Caco-2 (cell line): ENCODE data around the gene BACE2. TPM values are rescaled to one million over a fixed set of nuclear protein-coding genes. Genes with fewer than 3 reads are reported as not detected.

ENCODE experiments used
- BruUV-seq: library from RNA; stranded (reverse); fragments of 400-500 nt; replicated peaks from 2 replicates; lab custom pipeline; 2021; lab: Mats Ljungman, UMichigan
- CTCF ChIA-PET: fragments of 300-600 bp; sonication (Branson Sonifier 250); formaldehyde crosslinking; loops from one replicate; lab custom pipeline; 2022; ENCODE audit warnings: antibody characterized with exemption; lab: Charles Lee
- POLR2A ChIA-PET: fragments of 300-600 bp; sonication (Branson Sonifier 250); formaldehyde crosslinking; loops from one replicate; lab custom pipeline; 2022; ENCODE audit warnings: antibody characterized with exemption; lab: Charles Lee
- DNase-seq, 2 experiments: peaks; one replicate each; pipeline versions ENCODE4 v3.0.0 to v3.0.0-alpha.2; 2020 to 2022
- H3K27me3 ChIP-seq: replicated peaks from 2 replicates; pipeline ENCODE4 v1.6.0; 2011; ENCODE audit warnings: low read length; ENCODE audit not compliant: control insufficient read depth, insufficient read depth
- H3K36me3 ChIP-seq: 2 replicates; pipeline ENCODE4 v1.5.1; 2011; ENCODE audit warnings: low read length; ENCODE audit not compliant: control insufficient read depth, insufficient read depth
- H3K4me1 ChIP-seq: fragments of 250-450 bp; sonication (Bioruptor Pico); 2 replicates; pipeline ENCODE4 v1.5.1; 2020; ENCODE audit warnings: mild to moderate bottlenecking
- H3K4me3 ChIP-seq: 2 replicates; pipeline ENCODE4 v1.5.1; 2011; ENCODE audit warnings: low read depth, mild to moderate bottlenecking, control low read depth, low read length
- H3K9me3 ChIP-seq: fragments of 250-450 bp; sonication (Bioruptor Pico); 2 replicates; pipeline ENCODE4 v1.5.1; 2020; ENCODE audit warnings: mild to moderate bottlenecking, moderate library complexity
- H3K27ac Mint-ChIP-seq: one replicate; pipeline ENCODE4 v1.8.0; 2022; ENCODE audit warnings: mixed read lengths; ENCODE audit not compliant: unreplicated experiment
- H3K27me3 Mint-ChIP-seq: one replicate; pipeline ENCODE4 v1.8.0; 2022; ENCODE audit warnings: mixed read lengths; ENCODE audit not compliant: insufficient read depth, unreplicated experiment
- H3K36me3 Mint-ChIP-seq: one replicate; pipeline ENCODE4 v1.8.0; 2022; ENCODE audit warnings: mild to moderate bottlenecking, mixed read lengths; ENCODE audit not compliant: insufficient read depth, unreplicated experiment
- H3K4me1 Mint-ChIP-seq: one replicate; pipeline ENCODE4 v1.8.0; 2022; ENCODE audit warnings: low read depth, mixed read lengths; ENCODE audit not compliant: unreplicated experiment
- H3K4me3 Mint-ChIP-seq: one replicate; pipeline ENCODE4 v1.8.0; 2022; ENCODE audit warnings: mild to moderate bottlenecking, moderate library complexity, mixed read lengths; ENCODE audit not compliant: unreplicated experiment
- H3K9me3 Mint-ChIP-seq: one replicate; pipeline ENCODE4 v1.8.0; 2022; ENCODE audit warnings: mixed read lengths; ENCODE audit not compliant: unreplicated experiment
- CTCF ChIP-seq, 2 experiments: fragments of 200-600 bp in 1 of 2; IDR thresholded peaks; 1 replicate in 1 of 2; 2 replicates in 1 of 2; pipeline versions ENCODE4 v1.5.1 to v1.8.0; 2011 to 2022; ENCODE audit warnings: antibody characterized with exemption in 1 of 2, control low read depth in 1 of 2, inconsistent platforms in 1 of 2, low read depth in 1 of 2, low read length in 1 of 2, mild to moderate bottlenecking in 1 of 2, moderate library complexity in 1 of 2; ENCODE audit not compliant: insufficient read depth in 1 of 2, severe bottlenecking in 1 of 2, unreplicated experiment in 1 of 2
- intact Hi-C: fragments of 100-400 bp; cut with micrococcal nuclease; formaldehyde crosslinking; loops from one replicate; pipeline ENCODE4 v1.10.0; 2022; ENCODE audit not compliant: unreplicated experiment
- total RNA-seq: library from RNA; stranded (reverse); gene quantifications from 2 replicates; pipeline ENCODE4 v1.2.3, GENCODE V29; 2022

Gene BACE2
- total RNA-seq, 1 experiment from 2014 or later, result 8.8 TPM

- H3K9me3 Mint-ChIP-seq, result peaks cover 12% of the 10 kb centered on the region
- peaks cover 3% of the 10 kb centered on the region for H3K9me3 ChIP-seq
- H3K27me3 ChIP-seq, result no peaks in the 10 kb centered on the region
- H3K4me3 ChIP-seq, result no peak overlapping the region
- ChIA-PET CTCF (no interaction called here), POLR2A (no interaction called here)
- H3K4me1 Mint-ChIP-seq, result no peaks in the 10 kb centered on the region
- H3K36me3 Mint-ChIP-seq, result no peaks in the 10 kb centered on the region
- H3K27ac Mint-ChIP-seq, result no peak overlapping the region
- H3K4me3 Mint-ChIP-seq, result no peak overlapping the region
- H3K27me3 Mint-ChIP-seq, result no peaks in the 10 kb centered on the region
- H3K36me3 ChIP-seq, result no peaks in the 10 kb centered on the region
- no peak for DNase-seq
- no TSS peak for BruUV-seq
- intact Hi-C loops, result no loop called here
- no peaks in the 10 kb centered on the region for H3K4me1 ChIP-seq
- TF ChIP-seq CTCF (IDR thresholded peaks at IDR 0.05; ENCODE audit: insufficient read depth in 1 of 2, low read depth in 1 of 2, low read length in 1 of 2, severe bottlenecking in 1 of 2, unreplicated experiment in 1 of 2), result no peak
Observed at GRCh38 chr21:41156142-41156541, 11.8 kb upstream of the BACE2 start.

GRCh38 chr21:41158026-41158425 is 9.9 kb upstream of the BACE2 start:
- Mint-ChIP-seq H3K36me3 (no peaks in the 10 kb centered on the region), H3K27me3 (no peaks in the 10 kb centered on the region), H3K27ac (no peak overlapping the region), H3K4me1 (no peaks in the 10 kb centered on the region), H3K9me3 (peaks cover 12% of the 10 kb centered on the region), H3K4me3 (no peak overlapping the region)
- no peaks in the 10 kb centered on the region for H3K4me1 ChIP-seq
- no peaks in the 10 kb centered on the region for H3K27me3 ChIP-seq
- intact Hi-C loops, result no loop called here
- H3K4me3 ChIP-seq, result no peak overlapping the region
- DNase-seq, result no peak
- no peaks in the 10 kb centered on the region; the same call in 1 of the 2 replicates for H3K9me3 ChIP-seq
- H3K36me3 ChIP-seq, result no peaks in the 10 kb centered on the region
- no peak for TF ChIP-seq CTCF (IDR thresholded peaks at IDR 0.05; ENCODE audit: insufficient read depth in 1 of 2, low read depth in 1 of 2, low read length in 1 of 2, severe bottlenecking in 1 of 2, unreplicated experiment in 1 of 2)
- ChIA-PET CTCF (no interaction called here), POLR2A (no interaction called here)
- no TSS peak for BruUV-seq

- no TSS peak for BruUV-seq
- Histone ChIP-seq H3K4me1 (no peaks in the 10 kb centered on the region), H3K27me3 (no peaks in the 10 kb centered on the region), H3K36me3 (no peaks in the 10 kb centered on the region), H3K4me3 (no peak overlapping the region), H3K9me3 (no peaks in the 10 kb centered on the region; the same call in 1 of the 2 replicates)
- intact Hi-C loops, result no loop called here
- DNase-seq, result no peak
- H3K27me3 Mint-ChIP-seq, result no peaks in the 10 kb centered on the region
- H3K36me3 Mint-ChIP-seq, result no peaks in the 10 kb centered on the region
- H3K27ac Mint-ChIP-seq, result no peak overlapping the region
- ChIA-PET CTCF (no interaction called here), POLR2A (no interaction called here)
- TF ChIP-seq CTCF (IDR thresholded peaks at IDR 0.05; ENCODE audit: insufficient read depth in 1 of 2, low read depth in 1 of 2, low read length in 1 of 2, severe bottlenecking in 1 of 2, unreplicated experiment in 1 of 2), result no peak
- H3K4me3 Mint-ChIP-seq, result no peak overlapping the region
- H3K9me3 Mint-ChIP-seq, result peaks cover 12% of the 10 kb centered on the region
- peaks cover 6% of the 10 kb centered on the region for H3K4me1 Mint-ChIP-seq
Observed at GRCh38 chr21:41160036-41160435, 7.9 kb upstream of the BACE2 start.
